ENCODE measurements around the gene EID1. TPM values are rescaled to one million over a fixed set of nuclear protein-coding genes. Genes with fewer than 3 reads are reported as not detected.

The EID1 gene
- total and polyA plus RNA-seq, 9 of the 15 experiments (the other 6 are each of a cell fraction or from before 2014, with no cell fraction given): 46.5 to 211 (median 143) TPM

DNA sequence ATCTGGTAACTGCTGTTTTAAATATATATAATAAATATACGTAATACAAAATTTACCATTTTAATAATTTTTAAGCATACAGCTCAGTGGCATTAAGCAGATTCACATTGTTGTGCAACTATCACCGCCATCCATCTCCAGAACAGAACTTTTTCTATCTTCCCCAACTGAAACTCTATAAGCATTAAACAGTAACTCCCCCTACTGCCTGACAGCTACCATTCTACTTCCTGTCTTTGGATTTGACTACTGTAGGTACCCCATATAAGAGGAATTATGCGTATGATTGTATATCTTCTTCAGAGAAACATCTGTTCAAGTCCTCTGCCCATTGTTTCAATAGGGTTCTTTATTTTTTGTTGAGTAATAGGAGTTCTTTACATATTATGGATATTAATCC lies 36.8 kb downstream of the EID1 start (continued):
- TF ChIP-seq, protein P1, sequence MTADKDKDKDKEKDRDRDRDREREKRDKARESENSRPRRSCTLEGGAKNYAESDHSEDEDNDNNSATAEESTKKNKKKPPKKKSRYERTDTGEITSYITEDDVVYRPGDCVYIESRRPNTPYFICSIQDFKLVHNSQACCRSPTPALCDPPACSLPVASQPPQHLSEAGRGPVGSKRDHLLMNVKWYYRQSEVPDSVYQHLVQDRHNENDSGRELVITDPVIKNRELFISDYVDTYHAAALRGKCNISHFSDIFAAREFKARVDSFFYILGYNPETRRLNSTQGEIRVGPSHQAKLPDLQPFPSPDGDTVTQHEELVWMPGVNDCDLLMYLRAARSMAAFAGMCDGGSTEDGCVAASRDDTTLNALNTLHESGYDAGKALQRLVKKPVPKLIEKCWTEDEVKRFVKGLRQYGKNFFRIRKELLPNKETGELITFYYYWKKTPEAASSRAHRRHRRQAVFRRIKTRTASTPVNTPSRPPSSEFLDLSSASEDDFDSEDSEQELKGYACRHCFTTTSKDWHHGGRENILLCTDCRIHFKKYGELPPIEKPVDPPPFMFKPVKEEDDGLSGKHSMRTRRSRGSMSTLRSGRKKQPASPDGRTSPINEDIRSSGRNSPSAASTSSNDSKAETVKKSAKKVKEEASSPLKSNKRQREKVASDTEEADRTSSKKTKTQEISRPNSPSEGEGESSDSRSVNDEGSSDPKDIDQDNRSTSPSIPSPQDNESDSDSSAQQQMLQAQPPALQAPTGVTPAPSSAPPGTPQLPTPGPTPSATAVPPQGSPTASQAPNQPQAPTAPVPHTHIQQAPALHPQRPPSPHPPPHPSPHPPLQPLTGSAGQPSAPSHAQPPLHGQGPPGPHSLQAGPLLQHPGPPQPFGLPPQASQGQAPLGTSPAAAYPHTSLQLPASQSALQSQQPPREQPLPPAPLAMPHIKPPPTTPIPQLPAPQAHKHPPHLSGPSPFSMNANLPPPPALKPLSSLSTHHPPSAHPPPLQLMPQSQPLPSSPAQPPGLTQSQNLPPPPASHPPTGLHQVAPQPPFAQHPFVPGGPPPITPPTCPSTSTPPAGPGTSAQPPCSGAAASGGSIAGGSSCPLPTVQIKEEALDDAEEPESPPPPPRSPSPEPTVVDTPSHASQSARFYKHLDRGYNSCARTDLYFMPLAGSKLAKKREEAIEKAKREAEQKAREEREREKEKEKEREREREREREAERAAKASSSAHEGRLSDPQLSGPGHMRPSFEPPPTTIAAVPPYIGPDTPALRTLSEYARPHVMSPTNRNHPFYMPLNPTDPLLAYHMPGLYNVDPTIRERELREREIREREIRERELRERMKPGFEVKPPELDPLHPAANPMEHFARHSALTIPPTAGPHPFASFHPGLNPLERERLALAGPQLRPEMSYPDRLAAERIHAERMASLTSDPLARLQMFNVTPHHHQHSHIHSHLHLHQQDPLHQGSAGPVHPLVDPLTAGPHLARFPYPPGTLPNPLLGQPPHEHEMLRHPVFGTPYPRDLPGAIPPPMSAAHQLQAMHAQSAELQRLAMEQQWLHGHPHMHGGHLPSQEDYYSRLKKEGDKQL (CRISPR knock-in tag; IDR thresholded peaks at IDR 0.05; ENCODE audit: borderline replicate concordance): no peak
- TF ChIP-seq TRIM24 (IDR thresholded peaks at IDR 0.05) (no peak), CEBPB (tag; IDR thresholded peaks at IDR 0.05) (peak; percentile 49; the same call in 1 of the 2 replicates), FOXK1 (CRISPR knock-in tag; IDR thresholded peaks at IDR 0.05; ENCODE audit: borderline replicate concordance) (no peak)
- TF ChIP-seq, protein P2, sequence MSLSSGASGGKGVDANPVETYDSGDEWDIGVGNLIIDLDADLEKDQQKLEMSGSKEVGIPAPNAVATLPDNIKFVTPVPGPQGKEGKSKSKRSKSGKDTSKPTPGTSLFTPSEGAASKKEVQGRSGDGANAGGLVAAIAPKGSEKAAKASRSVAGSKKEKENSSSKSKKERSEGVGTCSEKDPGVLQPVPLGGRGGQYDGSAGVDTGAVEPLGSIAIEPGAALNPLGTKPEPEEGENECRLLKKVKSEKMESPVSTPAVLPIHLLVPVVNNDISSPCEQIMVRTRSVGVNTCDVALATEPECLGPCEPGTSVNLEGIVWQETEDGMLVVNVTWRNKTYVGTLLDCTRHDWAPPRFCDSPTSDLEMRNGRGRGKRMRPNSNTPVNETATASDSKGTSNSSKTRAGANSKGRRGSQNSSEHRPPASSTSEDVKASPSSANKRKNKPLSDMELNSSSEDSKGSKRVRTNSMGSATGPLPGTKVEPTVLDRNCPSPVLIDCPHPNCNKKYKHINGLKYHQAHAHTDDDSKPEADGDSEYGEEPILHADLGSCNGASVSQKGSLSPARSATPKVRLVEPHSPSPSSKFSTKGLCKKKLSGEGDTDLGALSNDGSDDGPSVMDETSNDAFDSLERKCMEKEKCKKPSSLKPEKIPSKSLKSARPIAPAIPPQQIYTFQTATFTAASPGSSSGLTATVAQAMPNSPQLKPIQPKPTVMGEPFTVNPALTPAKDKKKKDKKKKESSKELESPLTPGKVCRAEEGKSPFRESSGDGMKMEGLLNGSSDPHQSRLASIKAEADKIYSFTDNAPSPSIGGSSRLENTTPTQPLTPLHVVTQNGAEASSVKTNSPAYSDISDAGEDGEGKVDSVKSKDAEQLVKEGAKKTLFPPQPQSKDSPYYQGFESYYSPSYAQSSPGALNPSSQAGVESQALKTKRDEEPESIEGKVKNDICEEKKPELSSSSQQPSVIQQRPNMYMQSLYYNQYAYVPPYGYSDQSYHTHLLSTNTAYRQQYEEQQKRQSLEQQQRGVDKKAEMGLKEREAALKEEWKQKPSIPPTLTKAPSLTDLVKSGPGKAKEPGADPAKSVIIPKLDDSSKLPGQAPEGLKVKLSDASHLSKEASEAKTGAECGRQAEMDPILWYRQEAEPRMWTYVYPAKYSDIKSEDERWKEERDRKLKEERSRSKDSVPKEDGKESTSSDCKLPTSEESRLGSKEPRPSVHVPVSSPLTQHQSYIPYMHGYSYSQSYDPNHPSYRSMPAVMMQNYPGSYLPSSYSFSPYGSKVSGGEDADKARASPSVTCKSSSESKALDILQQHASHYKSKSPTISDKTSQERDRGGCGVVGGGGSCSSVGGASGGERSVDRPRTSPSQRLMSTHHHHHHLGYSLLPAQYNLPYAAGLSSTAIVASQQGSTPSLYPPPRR (CRISPR knock-in tag; IDR thresholded peaks at IDR 0.05; ENCODE audit: borderline replicate concordance): no peak
